NK-92 (cell line): ENCODE measurements around the gene NGEF.

Experiments used
- DNase-seq: peaks from one replicate; lab custom pipeline; 2025; ENCODE audit not compliant: unreplicated experiment; lab: John Stamatoyannopoulos, UW

NGEF gene

GRCh38 chr2:233000886-233001750 lies 11.9 kb downstream of the NGEF start:
- no peak for DNase-seq

- no peak for DNase-seq
These were observed 13.7 kb downstream of the NGEF start for GRCh38 chr2:232999354-232999753.

GRCh38 chr2:232998666-232998985 lies 14.4 kb downstream of the NGEF start:
- DNase-seq, result no peak

- no peak for DNase-seq
These were observed 15.0 kb downstream of the NGEF start for GRCh38 chr2:232997749-232998665.

GRCh38 chr2:232994446-232994845 lies 18.6 kb downstream of the NGEF start:
- no peak for DNase-seq

GRCh38 chr2:232993231-232993821 lies 19.7 kb downstream of the NGEF start:
- DNase-seq, result no peak

GRCh38 chr2:232986155-232986554 lies 26.9 kb downstream of the NGEF start:
- no peak for DNase-seq

GRCh38 chr2:232984451-232985207 lies 28.4 kb downstream of the NGEF start:
- DNase-seq, result no peak

GRCh38 chr2:232983669-232984140 lies 29.4 kb downstream of the NGEF start:
- DNase-seq, result no peak

- DNase-seq, result no peak
These were observed 30.0 kb downstream of the NGEF start for GRCh38 chr2:232982926-232983668.

- DNase-seq, result no peak
These were observed 31.2 kb downstream of the NGEF start for GRCh38 chr2:232981767-232982360.

GRCh38 chr2:232981356-232981755 lies 31.7 kb downstream of the NGEF start:
- no peak for DNase-seq

GRCh38 chr2:232980683-232981082 lies 32.4 kb downstream of the NGEF start:
- no peak for DNase-seq

- no peak for DNase-seq
These were observed 33.1 kb downstream of the NGEF start for GRCh38 chr2:232979871-232980461.

GRCh38 chr2:232977438-232977971 lies 35.6 kb downstream of the NGEF start:
- no peak for DNase-seq

GRCh38 chr2:232976666-232977437 lies 36.2 kb downstream of the NGEF start:
- DNase-seq, result no peak

GRCh38 chr2:232976176-232976575 lies 36.9 kb downstream of the NGEF start:
- DNase-seq, result no peak

- DNase-seq, result no peak
These were observed 38.7 kb downstream of the NGEF start for GRCh38 chr2:232974396-232974795.
